Loucy (cell line): ENCODE data around the gene RPS24.

ENCODE experiments used
- H2AFZ ChIP-seq: fragments of 200-600 bp; sonication (generic); 2 replicates; pipeline ENCODE4 v1.6.0; 2016; ENCODE audit warnings: antibody characterized with exemption, mild to moderate bottlenecking, low read length, moderate library complexity
- H3F3A ChIP-seq: fragments of 200-600 bp; 2 replicates; pipeline ENCODE4 v1.6.0; 2016; ENCODE audit warnings: antibody characterized with exemption, low read depth, mild to moderate bottlenecking
- H3K27me3 ChIP-seq: fragments of 200-600 bp; sonication (generic); 2 replicates; pipeline ENCODE4 v1.6.1; 2014; ENCODE audit warnings: low read length, mild to moderate bottlenecking; ENCODE audit not compliant: insufficient read depth, poor library complexity, severe bottlenecking
- H3K36me3 ChIP-seq: fragments of 200-600 bp; sonication (generic); 2 replicates; pipeline ENCODE4 v1.6.1; 2016; ENCODE audit warnings: low read length; ENCODE audit not compliant: insufficient read depth
- H3K4me1 ChIP-seq: fragments of 200-600 bp; sonication (generic); 2 replicates; pipeline ENCODE4 v1.5.1; 2014; ENCODE audit warnings: low read length, mild to moderate bottlenecking; ENCODE audit not compliant: insufficient read depth, poor library complexity, severe bottlenecking
- H3K4me2 ChIP-seq: fragments of 200-600 bp; sonication (generic); 2 replicates; pipeline ENCODE4 v1.6.0; 2014; ENCODE audit warnings: antibody characterized with exemption, low read length, low read depth, mild to moderate bottlenecking; ENCODE audit not compliant: poor library complexity, severe bottlenecking
- H3K4me3 ChIP-seq: fragments of 200-600 bp; sonication (generic); 2 replicates; pipeline ENCODE4 v1.5.1; 2014; ENCODE audit warnings: low read length, mild to moderate bottlenecking, mixed read lengths; ENCODE audit not compliant: poor library complexity, severe bottlenecking
- H3K79me2 ChIP-seq: fragments of 200-600 bp; sonication (generic); 2 replicates; pipeline ENCODE4 v1.6.1; 2014; ENCODE audit warnings: low read length; ENCODE audit not compliant: insufficient read depth
- H3K9ac ChIP-seq: fragments of 200-600 bp; sonication (generic); 2 replicates; pipeline ENCODE4 v1.6.0; 2014; ENCODE audit warnings: mild to moderate bottlenecking, low read depth, low read length, moderate library complexity; ENCODE audit not compliant: poor library complexity, severe bottlenecking
- H3K9me2 ChIP-seq: fragments of 200-600 bp; sonication (generic); replicated peaks from 2 replicates; pipeline ENCODE4 v1.6.1; 2016; ENCODE audit warnings: low read depth, low read length, mixed read lengths
- H3K9me3 ChIP-seq: fragments of 200-600 bp; sonication (generic); 2 replicates; pipeline ENCODE4 v1.6.1; 2014; ENCODE audit warnings: mild to moderate bottlenecking, antibody characterized with exemption, low read length, low read depth; ENCODE audit not compliant: insufficient read depth
- H4K20me1 ChIP-seq: fragments of 200-600 bp; sonication (generic); 2 replicates; pipeline ENCODE4 v1.6.0; 2014; ENCODE audit warnings: antibody characterized with exemption, low read length, mild to moderate bottlenecking; ENCODE audit not compliant: insufficient read depth, poor library complexity, severe bottlenecking
- EZH2phosphoT487 ChIP-seq: fragments of 200-600 bp; IDR thresholded peaks from 2 replicates; pipeline ENCODE4 v1.6.1; 2018; ENCODE audit warnings: antibody characterized with exemption, mild to moderate bottlenecking, moderate library complexity, borderline replicate concordance
- TF ChIP-seq, protein P1 (sequence below): fragments of 200-600 bp; sonication (generic); conservative IDR thresholded peaks from 2 replicates; pipeline ENCODE4 v1.5.1; 2014; ENCODE audit warnings: mild to moderate bottlenecking, antibody characterized with exemption, low read length

Gene RPS24

DNA sequence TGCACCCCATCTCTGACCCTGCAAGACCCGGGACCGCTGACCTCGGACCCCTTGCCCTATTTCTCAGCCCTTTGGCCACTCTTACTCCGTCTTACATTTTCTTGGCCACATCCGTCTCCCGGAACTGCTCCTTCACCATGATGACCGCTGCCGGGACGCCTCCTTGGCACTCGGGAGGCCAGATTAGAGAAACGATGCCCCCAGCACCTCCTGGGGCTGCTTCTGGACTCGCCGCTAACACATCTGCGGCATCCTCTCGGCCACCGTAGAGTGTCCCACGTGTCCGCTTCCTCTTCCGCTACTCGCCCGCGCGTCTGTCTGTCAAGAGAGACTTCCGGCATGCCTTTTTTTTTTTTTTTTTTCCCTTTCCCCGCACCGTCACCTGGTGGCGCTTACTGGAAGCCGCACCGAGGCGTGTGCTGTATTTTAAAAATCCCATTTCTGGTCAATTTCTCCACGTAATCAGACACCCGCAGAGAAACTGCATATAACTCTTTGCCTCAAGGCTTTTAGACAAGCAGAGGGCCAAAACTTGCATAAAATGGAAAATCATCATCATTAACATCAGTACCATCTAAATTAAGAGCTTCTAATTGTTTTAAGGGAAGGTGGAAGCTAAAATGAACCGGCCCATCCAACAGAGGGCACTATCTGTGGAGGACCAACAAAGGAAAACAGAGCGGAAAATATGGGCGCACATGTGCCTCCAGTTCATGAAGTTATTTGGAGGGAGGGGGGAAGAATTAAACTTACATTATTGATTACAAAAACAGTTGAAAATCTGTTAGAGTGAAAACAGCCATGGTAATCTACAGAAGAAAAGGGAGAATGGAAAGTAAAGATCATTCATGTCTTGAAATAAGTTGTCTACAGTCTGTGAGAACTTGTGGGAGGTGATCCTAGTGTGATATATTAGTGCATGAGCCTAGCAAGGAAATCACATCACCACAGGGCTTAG, 4.1 kb upstream of the RPS24 start, which contains the start of gene POLR3A:
TSS of gene POLR3A (minus strand) at position 247 of the 958 bp plus-strand sequence. CDS start at position 139, 108 bp downstream.
- Histone ChIP-seq H3K27me3 (peaks cover 9% of the 10 kb centered on the region), H4K20me1 (peaks cover 8% of the 10 kb centered on the region), H3K79me2 (peaks cover 38% of the 10 kb centered on the region), H3K36me3 (peaks cover 15% of the 10 kb centered on the region; the same call in 1 of the 2 replicates), H3K4me1 (peaks cover 22% of the 10 kb centered on the region), H3F3A (0 out of 2 replicates have a peak, but pooled peaks cover 3% of the 10 kb centered on the region), H3K9ac (peak within 1 kb of the TSS; percentile 96), H2AFZ (peak within 1 kb of the TSS; percentile 97), H3K4me3 (peak within 1 kb of the TSS; percentile 97), H3K9me2 (no peaks in the 10 kb centered on the region), H3K4me2 (peak within 1 kb of the TSS; percentile 85), H3K9me3 (no peaks in the 10 kb centered on the region)
- TF ChIP-seq, protein P1, sequence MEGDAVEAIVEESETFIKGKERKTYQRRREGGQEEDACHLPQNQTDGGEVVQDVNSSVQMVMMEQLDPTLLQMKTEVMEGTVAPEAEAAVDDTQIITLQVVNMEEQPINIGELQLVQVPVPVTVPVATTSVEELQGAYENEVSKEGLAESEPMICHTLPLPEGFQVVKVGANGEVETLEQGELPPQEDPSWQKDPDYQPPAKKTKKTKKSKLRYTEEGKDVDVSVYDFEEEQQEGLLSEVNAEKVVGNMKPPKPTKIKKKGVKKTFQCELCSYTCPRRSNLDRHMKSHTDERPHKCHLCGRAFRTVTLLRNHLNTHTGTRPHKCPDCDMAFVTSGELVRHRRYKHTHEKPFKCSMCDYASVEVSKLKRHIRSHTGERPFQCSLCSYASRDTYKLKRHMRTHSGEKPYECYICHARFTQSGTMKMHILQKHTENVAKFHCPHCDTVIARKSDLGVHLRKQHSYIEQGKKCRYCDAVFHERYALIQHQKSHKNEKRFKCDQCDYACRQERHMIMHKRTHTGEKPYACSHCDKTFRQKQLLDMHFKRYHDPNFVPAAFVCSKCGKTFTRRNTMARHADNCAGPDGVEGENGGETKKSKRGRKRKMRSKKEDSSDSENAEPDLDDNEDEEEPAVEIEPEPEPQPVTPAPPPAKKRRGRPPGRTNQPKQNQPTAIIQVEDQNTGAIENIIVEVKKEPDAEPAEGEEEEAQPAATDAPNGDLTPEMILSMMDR, result peak; percentile 98
- no peak for TF ChIP-seq EZH2phosphoT487

DNA sequence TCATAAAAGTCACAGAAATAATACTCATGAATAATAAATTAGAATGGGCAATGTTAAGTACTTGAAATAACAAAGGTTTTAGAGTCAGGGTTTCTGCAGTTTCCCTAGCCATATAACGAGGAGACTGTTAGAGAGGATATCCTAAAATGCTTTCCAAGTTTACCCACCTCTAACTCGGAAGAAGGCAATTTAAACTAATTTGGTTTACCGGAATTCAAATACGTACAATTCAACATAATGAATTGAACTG, 351 bp upstream of the RPS24 start:
- H2AFZ ChIP-seq, result peak overlapping the region; percentile 98
- H3K27me3 ChIP-seq, result peaks cover 10% of the 10 kb centered on the region
- peaks cover 44% of the 10 kb centered on the region for H4K20me1 ChIP-seq
- H3K9ac ChIP-seq, result peak overlapping the region; percentile 68
- peak overlapping the region; percentile 83 for H3K4me3 ChIP-seq
- H3K9me3 ChIP-seq, result no peaks in the 10 kb centered on the region
- H3K36me3 ChIP-seq, result peaks cover 32% of the 10 kb centered on the region
- H3K4me1 ChIP-seq, result peaks cover 49% of the 10 kb centered on the region
- TF ChIP-seq, protein P1, result no peak
- no peak for TF ChIP-seq EZH2phosphoT487
- no peaks in the 10 kb centered on the region for H3K9me2 ChIP-seq
- peaks cover 57% of the 10 kb centered on the region for H3K79me2 ChIP-seq
- 0 out of 2 replicates have a peak, but pooled peaks cover 3% of the 10 kb centered on the region for H3F3A ChIP-seq
- H3K4me2 ChIP-seq, result peak overlapping the region; percentile 80

DNA sequence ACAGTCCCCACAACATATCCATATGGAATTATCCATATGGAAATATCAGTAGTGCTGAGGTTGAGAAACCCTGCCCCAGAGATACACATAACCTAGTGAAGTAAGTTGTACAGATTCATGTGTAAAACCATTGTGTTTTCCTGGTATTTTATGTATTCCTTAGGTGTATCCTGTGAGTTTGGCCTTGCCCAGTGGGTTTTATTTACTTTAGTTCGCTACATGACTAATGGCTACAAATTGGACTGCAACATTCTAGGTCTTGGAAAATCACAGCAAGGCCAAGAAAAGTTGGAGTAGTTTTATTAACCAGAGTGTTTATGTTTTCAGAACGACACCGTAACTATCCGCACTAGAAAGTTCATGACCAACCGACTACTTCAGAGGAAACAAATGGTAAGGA, 1.4 kb downstream of the RPS24 start:
- Histone ChIP-seq H3K9me3 (no peaks in the 10 kb centered on the region), H3F3A (0 out of 2 replicates have a peak, but pooled peaks cover 2% of the 10 kb centered on the region), H3K9me2 (no peaks in the 10 kb centered on the region), H3K9ac (peak overlapping the region; percentile 97), H3K4me2 (peak overlapping the region; percentile 95), H2AFZ (no peak overlapping the region), H3K79me2 (peaks cover 64% of the 10 kb centered on the region), H3K4me3 (peak overlapping the region; percentile 83), H3K27me3 (peaks cover 10% of the 10 kb centered on the region), H4K20me1 (peaks cover 59% of the 10 kb centered on the region), H3K4me1 (peaks cover 57% of the 10 kb centered on the region), H3K36me3 (peaks cover 48% of the 10 kb centered on the region)
- no peak for TF ChIP-seq EZH2phosphoT487
- TF ChIP-seq, protein P1, result no peak
